Measurements from ENCODE around the gene PRDX4.
"Not testable (repeated sequence)": the region's sequence is repeated elsewhere in the genome, so short reads cannot be mapped to it uniquely, and the experiment has no call there.

Gene PRDX4

GRCh38 chrX:23676486-23676885 is 9.2 kb downstream of the PRDX4 start:
- DNase-seq: not testable (repeated sequence)

- DNase-seq: no peak
Measured at GRCh38 chrX:23692166-23692565, 24.9 kb downstream of the PRDX4 start.

- peak in 7 of 14 donors; percentile 0 to 34 (median 4) for DNase-seq
Measured at GRCh38 chrX:23694606-23695005, 27.3 kb downstream of the PRDX4 start.

- peak in 4 of 14 donors; percentile 1 to 10 (median 4) for DNase-seq
Measured at GRCh38 chrX:23699636-23700194, 32.4 kb downstream of the PRDX4 start.

GRCh38 chrX:23704673-23705206 is 37.4 kb downstream of the PRDX4 start:
- no peak for DNase-seq

GRCh38 chrX:23705235-23705634 is 37.9 kb downstream of the PRDX4 start:
- DNase-seq: no peak

- DNase-seq: no peak
Measured at GRCh38 chrX:23720117-23720677, 52.9 kb downstream of the PRDX4 start.

GRCh38 chrX:23726191-23726590 is 58.9 kb downstream of the PRDX4 start:
- no peak for DNase-seq

GRCh38 chrX:23727206-23727605 is 59.9 kb downstream of the PRDX4 start:
- no peak for DNase-seq

GRCh38 chrX:23729214-23729613 is 61.9 kb downstream of the PRDX4 start:
- DNase-seq: no peak

- DNase-seq: no peak
Measured at GRCh38 chrX:23731951-23732350, 64.7 kb downstream of the PRDX4 start.

GRCh38 chrX:23732704-23733103 is 65.4 kb downstream of the PRDX4 start:
- DNase-seq: no peak
